ENCODE data around the gene MMP14.

MMP14 gene

GRCh38 chr14:22794551-22794951 is 41.8 kb upstream of the MMP14 start:
- no peak for DNase-seq
- Histone ChIP-seq H3K9me3 (ENCODE audit: severe bottlenecking) (no peaks in the 10 kb centered on the region), H3K36me3 (no peaks in the 10 kb centered on the region), H3K27me3 (ENCODE audit: insufficient read depth, low read depth, severe bottlenecking) (peaks cover 7% of the 10 kb centered on the region), H3K4me3 (ENCODE audit: low read depth, low read length) (no peak overlapping the region), H3K27ac (no peak overlapping the region)
- no peak for TF ChIP-seq CTCF (IDR thresholded peaks at IDR 0.05; ENCODE audit: low read depth, low read length)

GRCh38 chr14:22796087-22796707 is 40.2 kb upstream of the MMP14 start:
- no peak overlapping the region for H3K4me3 ChIP-seq (ENCODE audit: low read depth, low read length)
- TF ChIP-seq CTCF (IDR thresholded peaks at IDR 0.05; ENCODE audit: low read depth, low read length), result no peak
- peaks cover 7% of the 10 kb centered on the region for H3K27me3 ChIP-seq (ENCODE audit: insufficient read depth, low read depth, severe bottlenecking)
- H3K36me3 ChIP-seq, result no peaks in the 10 kb centered on the region
- no peak overlapping the region for H3K27ac ChIP-seq
- DNase-seq, result no peak
- H3K9me3 ChIP-seq (ENCODE audit: severe bottlenecking), result no peaks in the 10 kb centered on the region

- DNase-seq, result no peak
- Histone ChIP-seq H3K36me3 (no peaks in the 10 kb centered on the region), H3K9me3 (ENCODE audit: severe bottlenecking) (no peaks in the 10 kb centered on the region), H3K27ac (no peak overlapping the region), H3K27me3 (ENCODE audit: insufficient read depth, low read depth, severe bottlenecking) (peaks cover 11% of the 10 kb centered on the region), H3K4me3 (ENCODE audit: low read depth, low read length) (no peak overlapping the region)
- no peak for TF ChIP-seq CTCF (IDR thresholded peaks at IDR 0.05; ENCODE audit: low read depth, low read length)
These were observed 39.1 kb upstream of the MMP14 start for GRCh38 chr14:22797017-22797917.

- H3K27me3 ChIP-seq (ENCODE audit: insufficient read depth, low read depth, severe bottlenecking), result peaks cover 11% of the 10 kb centered on the region
- DNase-seq, result no peak
- no peaks in the 10 kb centered on the region for H3K36me3 ChIP-seq
- H3K27ac ChIP-seq, result no peak overlapping the region
- no peaks in the 10 kb centered on the region for H3K9me3 ChIP-seq (ENCODE audit: severe bottlenecking)
- no peak for TF ChIP-seq CTCF (IDR thresholded peaks at IDR 0.05; ENCODE audit: low read depth, low read length)
- H3K4me3 ChIP-seq (ENCODE audit: low read depth, low read length), result no peak overlapping the region
These were observed 37.9 kb upstream of the MMP14 start for GRCh38 chr14:22798528-22798927.

GRCh38 chr14:22800346-22800745 is 36.0 kb upstream of the MMP14 start:
- peaks cover 11% of the 10 kb centered on the region for H3K27me3 ChIP-seq (ENCODE audit: insufficient read depth, low read depth, severe bottlenecking)
- H3K36me3 ChIP-seq, result no peaks in the 10 kb centered on the region
- peaks cover 2% of the 10 kb centered on the region for H3K9me3 ChIP-seq (ENCODE audit: severe bottlenecking)
- DNase-seq, result no peak
- H3K4me3 ChIP-seq (ENCODE audit: low read depth, low read length), result no peak overlapping the region
- no peak overlapping the region for H3K27ac ChIP-seq
- no peak for TF ChIP-seq CTCF (IDR thresholded peaks at IDR 0.05; ENCODE audit: low read depth, low read length)

All from WERI-Rb-1 (cell line).